IMR-90 (cell line): Measurements from ENCODE around the gene MORC2. TPM values are rescaled to one million over a fixed set of nuclear protein-coding genes. Genes with fewer than 3 reads are reported as not detected.

Source experiments
- ATAC-seq: fragments of 200-7000 bp; cut with Tn5 transposase; 2 replicates; pipeline ENCODE4 v1.9.1; 2020; ENCODE audit warnings: low read depth, mild to moderate bottlenecking, moderate library complexity
- BruUV-seq: library from RNA; stranded (reverse); fragments of 400-500 nt; replicated peaks from 2 replicates; lab custom pipeline; 2021; lab: Mats Ljungman, UMichigan
- CTCF ChIA-PET: fragments of 300-600 bp; formaldehyde crosslinking; extraction: SDS; loops from one replicate; lab custom pipeline; 2021; ENCODE audit warnings: antibody characterized with exemption; lab: Yijun Ruan, JAX
- POLR2A ChIA-PET: fragments of 300-600 bp; sonication (Branson Sonifier 250); formaldehyde crosslinking; loops from one replicate; lab custom pipeline; 2022; ENCODE audit warnings: antibody characterized with exemption; ENCODE audit not compliant: unreplicated experiment; lab: Charles Lee
- DNase-seq: peaks from one replicate; pipeline ENCODE4 v3.0.0; 2013
- H2AFZ ChIP-seq: replicated peaks from 2 replicates; pipeline ENCODE3; 2013; ENCODE audit warnings: low read length, mild to moderate bottlenecking; ENCODE audit not compliant: poor library complexity
- H2AK5ac ChIP-seq: 2 replicates; pipeline ENCODE4 v1.6.1; 2013; ENCODE audit warnings: low read depth, low read length, inconsistent platforms
- H2AK9ac ChIP-seq: replicated peaks from 2 replicates; pipeline ENCODE3; 2013; ENCODE audit warnings: mild to moderate bottlenecking, low read depth, low read length, moderate library complexity; ENCODE audit not compliant: poor library complexity
- H2BK120ac ChIP-seq: 2 replicates; pipeline ENCODE4 v1.6.1; 2013; ENCODE audit warnings: low read depth, low read length, inconsistent platforms
- H2BK15ac ChIP-seq: 3 replicates; pipeline ENCODE4 v1.6.1; 2013; ENCODE audit warnings: low read depth, low read length, inconsistent platforms
- H2BK20ac ChIP-seq: 2 replicates; pipeline ENCODE4 v1.6.1; 2013; ENCODE audit warnings: low read depth, mild to moderate bottlenecking, inconsistent platforms, low read length, moderate library complexity
- H2BK5ac ChIP-seq: 2 replicates; pipeline ENCODE4 v1.6.1; 2013; ENCODE audit warnings: mild to moderate bottlenecking, low read depth, low read length, inconsistent platforms; ENCODE audit not compliant: poor library complexity, severe bottlenecking
- H3K14ac ChIP-seq: replicated peaks from 2 replicates; pipeline ENCODE4 v1.6.1; 2013; ENCODE audit warnings: low read depth, low read length, inconsistent platforms
- H3K18ac ChIP-seq: 2 replicates; pipeline ENCODE4 v1.6.1; 2013; ENCODE audit warnings: low read depth, low read length, control low read depth
- H3K23ac ChIP-seq: 2 replicates; pipeline ENCODE4 v1.6.1; 2013; ENCODE audit warnings: low read depth, low read length, inconsistent platforms
- H3K27ac ChIP-seq: 2 replicates; pipeline ENCODE4 v1.5.1; 2013; ENCODE audit warnings: mild to moderate bottlenecking, control low read depth, low read length; ENCODE audit not compliant: insufficient read depth
- H3K27me3 ChIP-seq: 2 replicates; pipeline ENCODE4 v1.6.1; 2013; ENCODE audit warnings: low read length; ENCODE audit not compliant: control insufficient read depth, insufficient read depth
- H3K36me3 ChIP-seq: 2 replicates; pipeline ENCODE4 v1.6.1; 2013; ENCODE audit warnings: low read length, mixed read lengths; ENCODE audit not compliant: control insufficient read depth, insufficient read depth
- H3K4ac ChIP-seq: 2 replicates; pipeline ENCODE4 v1.6.1; 2013; ENCODE audit warnings: low read depth, low read length, inconsistent platforms
- H3K4me1 ChIP-seq: 2 replicates; pipeline ENCODE4 v1.6.1; 2013; ENCODE audit warnings: low read length, mixed read lengths; ENCODE audit not compliant: control insufficient read depth, insufficient read depth
- H3K4me2 ChIP-seq: 2 replicates; pipeline ENCODE4 v1.6.1; 2013; ENCODE audit warnings: low read depth, mild to moderate bottlenecking, control low read depth, low read length, moderate library complexity
- H3K4me3 ChIP-seq: 2 replicates; pipeline ENCODE4 v1.5.1; 2013; ENCODE audit warnings: low read depth, mild to moderate bottlenecking, control low read depth, low read length, moderate library complexity; ENCODE audit not compliant: insufficient read depth
- H3K56ac ChIP-seq: 2 replicates; pipeline ENCODE4 v1.6.1; 2013; ENCODE audit warnings: low read length, inconsistent platforms; ENCODE audit not compliant: insufficient read depth; ENCODE audit errors: extremely low read depth
- H3K79me1 ChIP-seq, 2 experiments: 2 replicates each; pipeline ENCODE4 v1.6.1; 2013; ENCODE audit warnings: low read length in 2 of 2, inconsistent platforms in 1 of 2, low read depth in 1 of 2
- H3K9ac ChIP-seq: 2 replicates; pipeline ENCODE4 v1.6.1; 2013; ENCODE audit warnings: low read depth, low read length, control low read depth
- H3K9me1 ChIP-seq: 2 replicates; pipeline ENCODE4 v1.6.1; 2013; ENCODE audit warnings: low read length, inconsistent platforms; ENCODE audit not compliant: insufficient read depth
- H3K9me3 ChIP-seq: 2 replicates; pipeline ENCODE4 v1.6.1; 2013; ENCODE audit warnings: low read length; ENCODE audit not compliant: control insufficient read depth, insufficient read depth
- H4K20me1 ChIP-seq: 2 replicates; pipeline ENCODE4 v1.6.1; 2013; ENCODE audit warnings: low read length, inconsistent platforms; ENCODE audit not compliant: insufficient read depth
- H4K5ac ChIP-seq: 2 replicates; pipeline ENCODE4 v1.6.1; 2013; ENCODE audit warnings: mild to moderate bottlenecking, low read depth, low read length, control low read depth
- H4K8ac ChIP-seq, 2 experiments: 2 replicates each; pipeline ENCODE4 v1.6.1; 2013; ENCODE audit warnings: low read depth in 2 of 2, low read length in 2 of 2, control low read depth in 1 of 2, inconsistent platforms in 1 of 2
- H4K91ac ChIP-seq: 2 replicates; pipeline ENCODE4 v1.6.1; 2013; ENCODE audit warnings: low read depth, low read length, inconsistent platforms; ENCODE audit not compliant: insufficient read depth
- BHLHE40 ChIP-seq: fragments of 150-350 bp; IDR thresholded peaks from 2 replicates; pipeline ENCODE4 v1.6.1; 2016; ENCODE audit warnings: mild to moderate bottlenecking, low read depth, low read length
- CEBPB ChIP-seq: IDR thresholded peaks from 2 replicates; pipeline ENCODE4 v1.6.1; 2012; ENCODE audit warnings: low read depth, low read length, improper control_type of control experiment
- CTCF ChIP-seq: conservative IDR thresholded peaks from 2 replicates; pipeline ENCODE4 v1.5.1; 2012; ENCODE audit warnings: mild to moderate bottlenecking, low read depth, low read length, improper control_type of control experiment
- FOS ChIP-seq: fragments of 150-350 bp; IDR thresholded peaks from 2 replicates; pipeline ENCODE4 v1.6.1; 2016; ENCODE audit warnings: low read depth, low read length
- MAFK ChIP-seq: IDR thresholded peaks from 2 replicates; pipeline ENCODE4 v1.6.1; 2012; ENCODE audit warnings: low read depth, low read length, improper control_type of control experiment
- MAZ ChIP-seq: IDR thresholded peaks from 2 replicates; pipeline ENCODE4 v1.6.1; 2012; ENCODE audit warnings: low read depth, mild to moderate bottlenecking, low read length, improper control_type of control experiment, moderate library complexity, borderline replicate concordance
- MXI1 ChIP-seq: IDR thresholded peaks from 2 replicates; pipeline ENCODE4 v1.6.1; 2012; ENCODE audit warnings: low read depth, mild to moderate bottlenecking, low read length, moderate library complexity, borderline replicate concordance
- NFE2L2 ChIP-seq: fragments of 150-350 bp; IDR thresholded peaks from 2 replicates; pipeline ENCODE4 v1.6.1; 2016; ENCODE audit warnings: low read depth, mild to moderate bottlenecking, low read length
- POLR2A ChIP-seq: IDR thresholded peaks from 2 replicates; pipeline ENCODE4 v1.6.1; 2012; ENCODE audit warnings: mild to moderate bottlenecking, low read depth, low read length
- RAD21 ChIP-seq: IDR thresholded peaks from 2 replicates; pipeline ENCODE4 v1.6.1; 2012; ENCODE audit warnings: low read length, improper control_type of control experiment
- RCOR1 ChIP-seq: IDR thresholded peaks from 2 replicates; pipeline ENCODE4 v1.6.1; 2012; ENCODE audit warnings: mild to moderate bottlenecking, low read length, improper control_type of control experiment; ENCODE audit not compliant: insufficient replicate concordance
- RFX5 ChIP-seq: IDR thresholded peaks from 2 replicates; pipeline ENCODE4 v1.8.0; 2012; ENCODE audit warnings: low read depth, mild to moderate bottlenecking, low read length, moderate library complexity
- SMC3 ChIP-seq: fragments of 150-350 bp; IDR thresholded peaks from 2 replicates; pipeline ENCODE4 v1.6.1; 2016; ENCODE audit warnings: low read depth, mild to moderate bottlenecking, antibody characterized with exemption, low read length, moderate library complexity
- WGBS, 2 experiments: methylation state at CpG; one replicate each; pipeline versions ENCODE4 v1.1.5 to v1.1.7; 2013; ENCODE audit warnings: missing lambda C conversion rate in 2 of 2; ENCODE audit not compliant: insufficient read length in 1 of 2; ENCODE audit errors: extremely low coverage in 2 of 2; 5-methylcytosine and 5-hydroxymethylcytosine counted together
- dilution Hi-C: fragments of 300-500 bp; cut with HindIII; formaldehyde crosslinking; loops from one replicate; pipeline ENCODE4 v1.14.3; 2018; ENCODE audit warnings: low sequenced_read_pairs; ENCODE audit not compliant: unreplicated experiment
- in situ Hi-C: fragments of 300-500 bp; cut with MboI; formaldehyde crosslinking; loops from 3 replicates; pipeline ENCODE4 v1.14.3; 2019; ENCODE audit warnings: low sequenced_read_pairs, inconsistent platforms, mixed read lengths
- intact Hi-C: fragments of 100-400 bp; cut with micrococcal nuclease; formaldehyde crosslinking; loops from 2 replicates; pipeline ENCODE4 v1.10.0; 2022
- polyA plus RNA-seq, 3 experiments: library from polyadenylated mRNA; depleted of rRNA; stranded (reverse); fragments of >200 nt; gene quantifications; 2 replicates each; pipeline ENCODE4 v1.2.3, GENCODE V29; 2012; ENCODE audit warnings: low replicate concordance in 1 of 3
- total RNA-seq: library from RNA; depleted of rRNA; stranded (reverse); fragments of >200 nt; gene quantifications from 2 replicates; pipeline ENCODE4 v1.2.3, GENCODE V29; 2012
- TF ChIP-seq, protein P1 (sequence below): fragments of 150-350 bp; IDR thresholded peaks from 2 replicates; pipeline ENCODE4 v1.6.1; 2017; ENCODE audit warnings: mild to moderate bottlenecking, antibody characterized with exemption, low read length, low read depth
- TF ChIP-seq, protein P2 (sequence below): fragments of 150-350 bp; IDR thresholded peaks from 2 replicates; pipeline ENCODE4 v1.6.1; 2016; ENCODE audit warnings: low read depth, mild to moderate bottlenecking, low read length, moderate library complexity, borderline replicate concordance

The MORC2 gene
- total and polyA plus RNA-seq, 2 of the 4 experiments (the other 2 are of a cell fraction): 15.8 to 24.7 TPM

DNA sequence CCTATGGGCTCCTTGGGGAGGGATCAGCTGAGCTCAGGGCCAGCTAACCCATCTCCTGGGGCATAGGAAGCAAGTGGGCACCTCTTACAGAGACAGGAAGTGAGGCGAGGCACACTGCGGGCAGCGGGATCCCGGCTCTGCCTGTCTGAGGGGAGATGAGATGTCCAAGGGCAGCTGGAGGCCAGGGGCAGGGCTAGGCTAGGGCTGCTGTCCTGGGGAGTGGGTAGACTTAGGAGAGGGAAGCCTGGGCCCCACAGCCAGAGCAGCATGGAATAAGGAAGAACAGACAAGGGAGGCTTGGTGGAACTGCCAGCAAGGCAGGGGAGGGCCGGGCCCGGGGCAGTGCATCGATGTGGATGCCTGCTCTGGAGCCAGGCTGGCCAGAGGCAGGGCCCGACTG, 76.3 kb downstream of the MORC2 start:
- no peak overlapping the region for H2BK120ac ChIP-seq
- no peak overlapping the region for H3K56ac ChIP-seq
- H3K18ac ChIP-seq: no peak overlapping the region
- no peak for ATAC-seq
- H3K9me3 ChIP-seq: no peaks in the 10 kb centered on the region
- H2BK5ac ChIP-seq: no peak overlapping the region
- H2AK5ac ChIP-seq: no peak overlapping the region
- H3K27ac ChIP-seq: no peak overlapping the region
- ChIA-PET CTCF (no interaction called here), POLR2A (no interaction called here)
- no peaks in the 10 kb centered on the region for H3K36me3 ChIP-seq
- no peak overlapping the region for H4K8ac ChIP-seq
- H3K27me3 ChIP-seq: no peaks in the 10 kb centered on the region
- no peaks in the 10 kb centered on the region for H3K79me1 ChIP-seq
- H4K20me1 ChIP-seq: 0 out of 2 replicates have a peak, but pooled peaks cover 3% of the 10 kb centered on the region
- H3K4me3 ChIP-seq: no peak overlapping the region
- H4K91ac ChIP-seq: no peak overlapping the region
- H3K4ac ChIP-seq: no peak overlapping the region
- 93% methylated on average over 3 of the region's 8 CpGs; no CpG with 5 or more reads in 1 of the 2 experiments for WGBS, 2 experiments
- H3K9ac ChIP-seq: no peak overlapping the region
- no peaks in the 10 kb centered on the region for H3K4me1 ChIP-seq
- H2AK9ac ChIP-seq: no peak overlapping the region
- in situ Hi-C loops: no loop called here
- no peak overlapping the region for H2AFZ ChIP-seq
- no peaks in the 10 kb centered on the region for H3K9me1 ChIP-seq
- no peak for DNase-seq
- no peak overlapping the region for H3K4me2 ChIP-seq
- BruUV-seq: no TSS peak
- TF ChIP-seq SMC3 (no peak), FOS (no peak), RAD21 (no peak), NFE2L2 (no peak), MAFK (no peak), CTCF (no peak), CEBPB (no peak), MXI1 (no peak), MAZ (no peak), POLR2A (no peak), BHLHE40 (no peak), RFX5 (no peak), RCOR1 (no peak)
- TF ChIP-seq, protein P1, sequence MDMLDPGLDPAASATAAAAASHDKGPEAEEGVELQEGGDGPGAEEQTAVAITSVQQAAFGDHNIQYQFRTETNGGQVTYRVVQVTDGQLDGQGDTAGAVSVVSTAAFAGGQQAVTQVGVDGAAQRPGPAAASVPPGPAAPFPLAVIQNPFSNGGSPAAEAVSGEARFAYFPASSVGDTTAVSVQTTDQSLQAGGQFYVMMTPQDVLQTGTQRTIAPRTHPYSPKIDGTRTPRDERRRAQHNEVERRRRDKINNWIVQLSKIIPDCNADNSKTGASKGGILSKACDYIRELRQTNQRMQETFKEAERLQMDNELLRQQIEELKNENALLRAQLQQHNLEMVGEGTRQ: no peak
- TF ChIP-seq, protein P2, sequence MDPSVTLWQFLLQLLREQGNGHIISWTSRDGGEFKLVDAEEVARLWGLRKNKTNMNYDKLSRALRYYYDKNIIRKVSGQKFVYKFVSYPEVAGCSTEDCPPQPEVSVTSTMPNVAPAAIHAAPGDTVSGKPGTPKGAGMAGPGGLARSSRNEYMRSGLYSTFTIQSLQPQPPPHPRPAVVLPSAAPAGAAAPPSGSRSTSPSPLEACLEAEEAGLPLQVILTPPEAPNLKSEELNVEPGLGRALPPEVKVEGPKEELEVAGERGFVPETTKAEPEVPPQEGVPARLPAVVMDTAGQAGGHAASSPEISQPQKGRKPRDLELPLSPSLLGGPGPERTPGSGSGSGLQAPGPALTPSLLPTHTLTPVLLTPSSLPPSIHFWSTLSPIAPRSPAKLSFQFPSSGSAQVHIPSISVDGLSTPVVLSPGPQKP: no peak
- H4K5ac ChIP-seq: no peak overlapping the region
- no peak overlapping the region for H2BK20ac ChIP-seq
- no peak overlapping the region for H2BK15ac ChIP-seq
- dilution Hi-C loops: no loop called here
- intact Hi-C loops: no loop called here
- no peak overlapping the region for H3K14ac ChIP-seq
- no peak overlapping the region for H3K23ac ChIP-seq
